Measurements from ENCODE around the gene TBC1D2.
A peak's percentile ranks its signal among the peaks of the same experiment; 100 is the strongest.

The TBC1D2 gene

GRCh38 chr9:98154678-98155077 lies 100.8 kb downstream of the TBC1D2 start:
- TF ChIP-seq CTCF (IDR thresholded peaks at IDR 0.05; ENCODE audit: insufficient read depth, low read depth, low read length, missing control alignments), result no peak
- H3K4me3 ChIP-seq (ENCODE audit: low read length), result no peak overlapping the region
- peak; percentile 65 for DNase-seq (ENCODE audit: low read depth)

- no peak for DNase-seq (ENCODE audit: low read depth)
- TF ChIP-seq CTCF (IDR thresholded peaks at IDR 0.05; ENCODE audit: insufficient read depth, low read depth, low read length, missing control alignments), result no peak
- H3K4me3 ChIP-seq (ENCODE audit: low read length), result no peak overlapping the region
Observed at GRCh38 chr9:98152526-98152925, 102.9 kb downstream of the TBC1D2 start.

GRCh38 chr9:98150721-98151120 lies 104.7 kb downstream of the TBC1D2 start:
- no peak overlapping the region for H3K4me3 ChIP-seq (ENCODE audit: low read length)
- DNase-seq (ENCODE audit: low read depth), result no peak
- TF ChIP-seq CTCF (IDR thresholded peaks at IDR 0.05; ENCODE audit: insufficient read depth, low read depth, low read length, missing control alignments), result no peak

- DNase-seq (ENCODE audit: low read depth), result no peak
- no peak for TF ChIP-seq CTCF (IDR thresholded peaks at IDR 0.05; ENCODE audit: insufficient read depth, low read depth, low read length, missing control alignments)
- H3K4me3 ChIP-seq (ENCODE audit: low read length), result no peak overlapping the region
Observed at GRCh38 chr9:98150164-98150563, 105.3 kb downstream of the TBC1D2 start.

- TF ChIP-seq CTCF (IDR thresholded peaks at IDR 0.05; ENCODE audit: insufficient read depth, low read depth, low read length, missing control alignments), result no peak
- DNase-seq (ENCODE audit: low read depth), result no peak
- H3K4me3 ChIP-seq (ENCODE audit: low read length), result no peak overlapping the region
Observed at GRCh38 chr9:98149422-98149821, 106.0 kb downstream of the TBC1D2 start.

Data from epithelial cell of esophagus (primary cell).